Ovary (tissue), 9 donors: Measurements from ENCODE around the gene CFAP251. TPM values are rescaled to one million over a fixed set of nuclear protein-coding genes. Genes with fewer than 3 reads are reported as not detected.

ENCODE experiments used
- DNase-seq, 5 donors: peaks; one replicate each; pipeline ENCODE4 v3.0.0-alpha.2; 2019 to 2020
- H3K27ac ChIP-seq, 2 donors: fragments of 200-600 bp; one replicate each; pipeline versions ENCODE4 v1.5.1 to v1.8.0; 2019 to 2022
- H3K27me3 ChIP-seq: fragments of 200-600 bp; one replicate; pipeline ENCODE4 v1.8.0; 2022
- H3K36me3 ChIP-seq: fragments of 200-600 bp; sonication (generic); one replicate; pipeline ENCODE4 v1.5.1; 2019
- H3K4me1 ChIP-seq: one replicate; pipeline ENCODE4 v1.8.1; 2013; ENCODE audit warnings: mild to moderate bottlenecking, moderate library complexity; ENCODE audit not compliant: insufficient read depth
- H3K4me3 ChIP-seq: fragments of 200-600 bp; sonication (generic); one replicate; pipeline ENCODE4 v1.5.1; 2017
- H3K9me3 ChIP-seq, 2 donors: fragments of 200-600 bp in 1 of 2; sonication (generic) in 1 of 2; one replicate each; pipeline versions ENCODE4 v1.5.1 to v1.8.1; 2013 to 2019; ENCODE audit warnings: mild to moderate bottlenecking in 1 of 2, moderate library complexity in 1 of 2
- EP300 ChIP-seq: sonication (generic); formaldehyde crosslinking; IDR thresholded peaks from one replicate; pipeline ENCODE4 v1.6.1; 2017; ENCODE audit warnings: antibody characterized with exemption
- POLR2A ChIP-seq: fragments of 450-650 bp; IDR thresholded peaks from one replicate; pipeline ENCODE4 v1.6.1; 2017; ENCODE audit warnings: antibody characterized with exemption, mild to moderate bottlenecking, moderate library complexity
- WGBS, 3 donors: extraction: QIAGEN DNeasy Blood & Tissue Kit in 1 of 3; methylation state at CpG; one replicate each; pipeline versions ENCODE4 v1.1.5 to v1.1.7; 2013 to 2017; 5-methylcytosine and 5-hydroxymethylcytosine counted together
- intact Hi-C, 4 donors: fragments of 100-400 bp; cut with DNase I; formaldehyde crosslinking; loops; one replicate each; pipeline versions ENCODE4 v1.11.0 to v1.15.1; 2022 to 2023
- polyA plus RNA-seq, 2 donors: library from polyadenylated mRNA; stranded (reverse); fragments of 200-250 nt in 1 of 2; fragments of 350-450 nt in 1 of 2; fragmentation: Illumina TruSeq in 1 of 2; extraction: RNeasy Lipid Tissue Mini Kit (QIAGEN cat#74804) in 1 of 2; gene quantifications; one replicate each; pipeline ENCODE4 v1.2.3, GENCODE V29; 2013 to 2014
- total RNA-seq, 7 donors: library from RNA; depleted of rRNA in 2 of 7; stranded (reverse); fragments of >200 nt in 2 of 7; fragmentation: NEBNext Ultra II Directional in 3 of 7; extraction: Animal tissue kit (Norgen Biotek cat#: 25700) in 3 of 7; gene quantifications; one replicate each; pipeline versions ENCODE4 v1.1.0 to v1.2.4, GENCODE V29; 2016 to 2023
- TF ChIP-seq, protein P1 (sequence below), 3 donors: fragments of 450-650 bp in 2 of 3; fragments of 200-600 bp in 1 of 3; IDR thresholded peaks; one replicate each; pipeline versions ENCODE4 v1.5.1 to v1.8.0; 2016 to 2022; ENCODE audit warnings: antibody characterized with exemption in 3 of 3, mild to moderate bottlenecking in 1 of 3
- donor health status: DM: no; HTN: no; CAD: no; lungs with moderate emphysema.
- donor health status: DM: no; HTN: no; CAD: no.
- donor health status: Bipolar disorder and iron deficiency.
- donor health status: DM: yes; HTN: yes; CAD: no.
- donor health status: DM: no; HTN: no; CAD: no.
- donor health status: DM: yes; HTN: yes; CAD: no.

CFAP251 gene
- total and polyA plus RNA-seq, 9 donors = 1.2 to 28.7 (median 5.5) TPM

DNA sequence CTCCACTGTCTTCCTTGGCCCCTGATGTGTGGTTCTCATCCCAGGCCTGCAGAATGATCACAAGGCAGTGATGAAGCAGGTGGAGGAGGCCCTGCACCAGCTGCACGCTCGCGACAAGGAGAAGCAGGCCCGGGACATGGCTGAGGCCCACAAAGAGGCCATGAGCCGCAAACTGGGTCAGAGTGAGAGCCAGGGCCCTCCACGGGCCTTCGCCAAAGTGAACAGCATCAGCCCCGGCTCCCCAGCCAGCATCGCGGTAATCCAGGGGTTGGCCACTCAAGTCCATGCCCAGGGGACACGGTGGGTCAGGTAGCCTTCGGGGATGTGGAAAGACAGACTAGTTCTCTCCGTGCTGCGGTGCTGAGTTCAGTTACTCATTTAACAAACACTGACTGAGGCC, 18.8 kb upstream of the CFAP251 start:
- WGBS, 3 donors = 85 to 93% (median 87%) methylated on average over 14 of the region's 14 CpGs
- H3K36me3 ChIP-seq = peaks cover 2% of the 10 kb centered on the region

GRCh38 chr12:121903202-121903601, 15.2 kb upstream of the CFAP251 start:
- no peaks in the 10 kb centered on the region for H3K27me3 ChIP-seq
- TF ChIP-seq, protein P1, sequence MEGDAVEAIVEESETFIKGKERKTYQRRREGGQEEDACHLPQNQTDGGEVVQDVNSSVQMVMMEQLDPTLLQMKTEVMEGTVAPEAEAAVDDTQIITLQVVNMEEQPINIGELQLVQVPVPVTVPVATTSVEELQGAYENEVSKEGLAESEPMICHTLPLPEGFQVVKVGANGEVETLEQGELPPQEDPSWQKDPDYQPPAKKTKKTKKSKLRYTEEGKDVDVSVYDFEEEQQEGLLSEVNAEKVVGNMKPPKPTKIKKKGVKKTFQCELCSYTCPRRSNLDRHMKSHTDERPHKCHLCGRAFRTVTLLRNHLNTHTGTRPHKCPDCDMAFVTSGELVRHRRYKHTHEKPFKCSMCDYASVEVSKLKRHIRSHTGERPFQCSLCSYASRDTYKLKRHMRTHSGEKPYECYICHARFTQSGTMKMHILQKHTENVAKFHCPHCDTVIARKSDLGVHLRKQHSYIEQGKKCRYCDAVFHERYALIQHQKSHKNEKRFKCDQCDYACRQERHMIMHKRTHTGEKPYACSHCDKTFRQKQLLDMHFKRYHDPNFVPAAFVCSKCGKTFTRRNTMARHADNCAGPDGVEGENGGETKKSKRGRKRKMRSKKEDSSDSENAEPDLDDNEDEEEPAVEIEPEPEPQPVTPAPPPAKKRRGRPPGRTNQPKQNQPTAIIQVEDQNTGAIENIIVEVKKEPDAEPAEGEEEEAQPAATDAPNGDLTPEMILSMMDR (IDR thresholded peaks at IDR 0.05) = no peak
- TF ChIP-seq EP300 = no peak
- no peak for TF ChIP-seq POLR2A
- H3K36me3 ChIP-seq = peaks cover 2% of the 10 kb centered on the region
- DNase-seq = no peak
- H3K4me1 ChIP-seq = no peaks in the 10 kb centered on the region
- H3K9me3 ChIP-seq = no peaks in the 10 kb centered on the region
- intact Hi-C loops = no loop called here
- H3K27ac ChIP-seq = no peak overlapping the region
- no peak overlapping the region for H3K4me3 ChIP-seq
- WGBS, 3 donors = 91 to 100% (median 91%) methylated on average over 2 of the region's 2 CpGs

More for the DNA sequence above, 18.8 kb upstream of the CFAP251 start:
- DNase-seq = no peak
- TF ChIP-seq EP300 (no peak), POLR2A (no peak)
- TF ChIP-seq, protein P1 (IDR thresholded peaks at IDR 0.05) = no peak
- Histone ChIP-seq H3K27ac (no peak overlapping the region), H3K4me1 (no peaks in the 10 kb centered on the region), H3K27me3 (no peaks in the 10 kb centered on the region), H3K9me3 (no peaks in the 10 kb centered on the region), H3K4me3 (no peak overlapping the region)
- intact Hi-C loops = loop anchor here in 2 of 4 donors (10.0 kb wide), 2 partner anchors 65 to 205 kb away; no protein-coding TSS in a partner anchor

DNA sequence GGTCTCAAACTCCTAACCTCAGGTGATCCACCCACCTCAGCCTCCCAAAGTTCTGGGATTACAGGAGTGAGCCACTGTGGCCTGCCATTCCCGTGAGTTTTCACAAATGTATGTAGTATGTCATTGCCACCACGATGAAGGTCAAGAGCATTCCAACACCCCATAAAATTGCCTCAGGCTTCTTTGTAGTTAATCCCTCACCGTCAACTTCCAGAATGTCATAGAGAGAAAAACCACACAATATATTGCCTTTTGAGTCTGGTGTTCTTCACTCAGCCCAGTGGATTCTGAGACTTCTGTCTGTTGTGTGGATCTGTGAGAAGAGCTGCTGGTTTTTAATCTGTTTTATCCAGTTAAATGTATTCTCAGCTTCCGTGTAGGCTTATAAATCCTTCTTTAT, 12.6 kb upstream of the CFAP251 start:
- Histone ChIP-seq H3K9me3 (no peaks in the 10 kb centered on the region), H3K27ac (no peak overlapping the region), H3K4me3 (no peak overlapping the region), H3K36me3 (peaks cover 2% of the 10 kb centered on the region), H3K27me3 (no peaks in the 10 kb centered on the region), H3K4me1 (no peaks in the 10 kb centered on the region)
- DNase-seq = no peak
- TF ChIP-seq POLR2A (no peak), EP300 (no peak)
- TF ChIP-seq, protein P1 (IDR thresholded peaks at IDR 0.05) = no peak
- WGBS, 3 donors = 75 to 90% (median 82%) methylated on average over 4 of the region's 4 CpGs
- intact Hi-C loops = no loop called here

DNA sequence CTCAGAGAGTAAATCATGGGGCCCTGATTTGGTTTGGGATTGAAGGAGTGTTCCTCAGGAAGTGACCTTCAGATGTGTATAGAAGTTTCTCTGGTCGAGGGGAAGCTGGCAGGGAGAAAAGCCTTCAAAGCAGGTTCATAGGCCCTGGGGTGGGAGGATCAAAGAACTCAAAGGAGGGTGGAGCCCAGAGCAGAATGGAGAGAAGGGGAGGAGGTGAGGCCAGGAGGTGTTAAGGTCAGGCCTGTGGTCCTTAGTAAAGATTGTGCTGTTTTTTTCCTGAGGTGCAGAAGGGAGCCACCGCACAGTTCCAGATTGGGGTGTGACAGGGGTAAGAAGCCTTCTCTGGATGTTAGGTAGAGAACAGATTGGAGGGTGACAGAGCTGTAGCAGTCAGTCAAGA, 9.7 kb upstream of the CFAP251 start:
- Histone ChIP-seq H3K27ac (no peak overlapping the region), H3K4me3 (no peak overlapping the region), H3K9me3 (no peaks in the 10 kb centered on the region), H3K4me1 (no peaks in the 10 kb centered on the region), H3K36me3 (no peaks in the 10 kb centered on the region), H3K27me3 (no peaks in the 10 kb centered on the region)
- 55 to 62% (median 59%) methylated on average over 2 of the region's 2 CpGs for WGBS, 3 donors
- TF ChIP-seq, protein P1 (IDR thresholded peaks at IDR 0.05) = no peak
- no peak for TF ChIP-seq EP300
- TF ChIP-seq POLR2A = no peak
- intact Hi-C loops = no loop called here
- no peak for DNase-seq
